GM23338 (cell line): ENCODE results near the gene HNF4A. TPM values are rescaled to one million over a fixed set of nuclear protein-coding genes. Genes with fewer than 3 reads are reported as not detected.

Source experiments
- ATAC-seq: fragments of 200-7000 bp; cut with Tn5 transposase; 3 replicates; pipeline ENCODE4 v1.9.1; 2020
- DNase-seq: peaks from one replicate; pipeline ENCODE4 v3.0.0-alpha.2; 2015; ENCODE audit warnings: low spot score
- H2AFZ ChIP-seq: fragments of 200-600 bp; sonication (generic); 2 replicates; pipeline ENCODE4 v1.8.0; 2016; ENCODE audit warnings: antibody characterized with exemption, mild to moderate bottlenecking, moderate library complexity
- H3F3A ChIP-seq: fragments of 200-600 bp; sonication (generic); replicated peaks from 2 replicates; pipeline ENCODE4 v1.8.0; 2017; ENCODE audit warnings: antibody characterized with exemption, mixed run types, low read depth
- H3K27ac ChIP-seq: fragments of 200-600 bp; sonication (generic); 2 replicates; pipeline ENCODE4 v1.6.1; 2016; ENCODE audit warnings: low read depth
- H3K27me3 ChIP-seq: fragments of 200-600 bp; sonication (generic); 2 replicates; pipeline ENCODE4 v1.8.0; 2016; ENCODE audit warnings: mild to moderate bottlenecking, mixed run types, moderate library complexity; ENCODE audit not compliant: insufficient read depth
- H3K36me3 ChIP-seq: fragments of 200-600 bp; sonication (generic); 2 replicates; pipeline ENCODE4 v1.8.0; 2016; ENCODE audit warnings: mild to moderate bottlenecking; ENCODE audit not compliant: insufficient read depth
- H3K4me1 ChIP-seq: fragments of 200-600 bp; sonication (generic); 2 replicates; pipeline ENCODE4 v1.8.0; 2016; ENCODE audit warnings: mild to moderate bottlenecking, moderate library complexity; ENCODE audit not compliant: insufficient read depth
- H3K4me2 ChIP-seq: fragments of 200-600 bp; sonication (generic); 2 replicates; pipeline ENCODE4 v1.7.1; 2017; ENCODE audit warnings: mixed run types
- H3K4me3 ChIP-seq: fragments of 200-600 bp; sonication (generic); 2 replicates; pipeline ENCODE4 v1.6.1; 2016; ENCODE audit warnings: mixed run types
- H3K79me2 ChIP-seq: fragments of 200-600 bp; sonication (generic); replicated peaks from 2 replicates; pipeline ENCODE4 v1.8.0; 2017; ENCODE audit warnings: mild to moderate bottlenecking; ENCODE audit not compliant: insufficient read depth
- H3K9me2 ChIP-seq: fragments of 200-600 bp; sonication (generic); 2 replicates; pipeline ENCODE4 v1.8.0; 2017; ENCODE audit not compliant: insufficient read depth
- H4K20me1 ChIP-seq: fragments of 200-600 bp; sonication (generic); replicated peaks from 2 replicates; pipeline ENCODE4 v1.8.0; 2017; ENCODE audit warnings: mild to moderate bottlenecking; ENCODE audit not compliant: insufficient read depth
- H3K27ac Mint-ChIP-seq: 2 replicates; pipeline ENCODE4 v1.8.0; 2020; ENCODE audit warnings: inconsistent platforms, mild to moderate bottlenecking, moderate library complexity, mixed read lengths
- H3K27me3 Mint-ChIP-seq: 3 replicates; pipeline ENCODE4 v1.8.0; 2022; ENCODE audit warnings: low read depth, mild to moderate bottlenecking, moderate library complexity, mixed read lengths, inconsistent platforms; ENCODE audit not compliant: insufficient read depth, poor library complexity
- H3K36me3 Mint-ChIP-seq: 3 replicates; pipeline ENCODE4 v1.8.0; 2021; ENCODE audit warnings: low read depth, mild to moderate bottlenecking, inconsistent platforms, moderate library complexity, mixed read lengths
- H3K4me1 Mint-ChIP-seq: 3 replicates; pipeline ENCODE4 v1.8.0; 2020; ENCODE audit warnings: mild to moderate bottlenecking, inconsistent platforms, mixed read lengths
- H3K4me3 Mint-ChIP-seq: 3 replicates; pipeline ENCODE4 v1.8.0; 2021; ENCODE audit warnings: moderate library complexity, mild to moderate bottlenecking, inconsistent platforms, mixed read lengths
- H3K9me3 Mint-ChIP-seq: 3 replicates; pipeline ENCODE4 v1.8.0; 2020; ENCODE audit warnings: moderate library complexity, mild to moderate bottlenecking, inconsistent platforms, mixed read lengths
- CREB1 ChIP-seq: fragments of 250-450 bp; sonication (Bioruptor Pico); IDR thresholded peaks from 2 replicates; pipeline ENCODE4 v1.5.0; 2020; ENCODE audit warnings: low read depth, mild to moderate bottlenecking, moderate library complexity
- EZH2 ChIP-seq: fragments of 200-600 bp; sonication (generic); IDR thresholded peaks from one replicate; pipeline ENCODE4 v1.8.0; 2017; ENCODE audit warnings: antibody characterized with exemption, mild to moderate bottlenecking, low read depth; ENCODE audit not compliant: unreplicated experiment
- EZH2phosphoT487 ChIP-seq: fragments of 200-600 bp; sonication (generic); IDR thresholded peaks from one replicate; pipeline ENCODE4 v1.8.1; 2018; ENCODE audit warnings: antibody characterized with exemption; ENCODE audit not compliant: unreplicated experiment
- JUNB ChIP-seq: IDR thresholded peaks from one replicate; pipeline ENCODE4 v1.6.1; 2016; ENCODE audit warnings: antibody characterized with exemption; ENCODE audit not compliant: unreplicated experiment
- NANOG ChIP-seq: IDR thresholded peaks from 2 replicates; pipeline ENCODE4 v1.6.1; 2016; ENCODE audit warnings: antibody characterized with exemption, borderline replicate concordance
- POLR2AphosphoS5 ChIP-seq: IDR thresholded peaks from 2 replicates; pipeline ENCODE4 v1.6.1; 2016; ENCODE audit warnings: antibody characterized with exemption, low read depth
- STAT1 ChIP-seq: IDR thresholded peaks from one replicate; pipeline ENCODE4 v1.6.1; 2016; ENCODE audit warnings: antibody characterized with exemption; ENCODE audit not compliant: unreplicated experiment
- ZNF114 ChIP-seq: fragments of 250-450 bp; sonication (Bioruptor Pico); IDR thresholded peaks from 2 replicates; pipeline ENCODE4 v1.5.0; 2020; ENCODE audit warnings: mild to moderate bottlenecking, moderate library complexity
- ZNF331 ChIP-seq: fragments of 250-450 bp; sonication (Bioruptor Pico); IDR thresholded peaks from 2 replicates; pipeline ENCODE4 v1.5.0; 2020; ENCODE audit warnings: low read depth, mild to moderate bottlenecking, moderate library complexity
- polyA plus RNA-seq: library from polyadenylated mRNA; unstranded; fragments of >200 nt; fragmentation: Nextera tagmentation; extraction: Ambion mirVana; gene quantifications from 2 replicates; pipeline ENCODE4 v1.2.1, GENCODE V29; 2016
- total RNA-seq: library from RNA; depleted of rRNA; stranded (reverse); fragments of >200 nt; shearing (Covaris generic); gene quantifications from 2 replicates; pipeline ENCODE4 v1.2.3, GENCODE V29; 2014
- TF ChIP-seq, protein P1 (sequence below), 2 experiments: fragments of 200-600 bp in 1 of 2; sonication (generic) in 1 of 2; conservative IDR thresholded peaks; 2 replicates each; pipeline versions ENCODE4 v1.5.1 to v1.6.1; 2016 to 2017; ENCODE audit warnings: antibody characterized with exemption in 2 of 2, low read depth in 2 of 2, mild to moderate bottlenecking in 2 of 2, moderate library complexity in 1 of 2
- TF ChIP-seq, protein P2 (sequence below): IDR thresholded peaks from 2 replicates; pipeline ENCODE4 v1.6.1; 2016; ENCODE audit warnings: antibody characterized with exemption
- TF ChIP-seq, protein P3 (sequence below): IDR thresholded peaks from one replicate; pipeline ENCODE4 v1.6.1; 2018; ENCODE audit warnings: antibody characterized with exemption; ENCODE audit not compliant: unreplicated experiment

Gene HNF4A
- total and polyA plus RNA-seq, 2 experiments from 2014 or later = not detected

DNA sequence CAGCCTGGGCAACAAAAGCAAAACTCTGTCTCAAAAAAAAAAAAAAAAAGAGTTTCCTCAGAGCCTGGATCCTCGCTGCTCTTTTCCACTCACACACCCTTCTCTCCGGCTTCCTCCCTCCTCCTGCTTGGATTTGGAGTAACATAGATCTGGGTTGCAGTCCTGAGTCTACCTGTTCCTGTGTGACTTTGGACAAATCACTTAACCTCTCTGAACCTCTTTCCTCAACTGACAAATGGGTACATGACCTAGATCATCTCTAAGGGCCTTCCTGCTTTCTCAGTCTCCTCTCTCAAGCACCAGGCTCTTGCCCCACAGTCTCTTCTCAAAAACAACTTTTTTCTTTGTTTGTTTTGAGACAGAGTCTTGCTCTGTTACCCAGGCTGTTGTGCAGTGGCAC is 24.3 kb upstream of the HNF4A start:
- Histone ChIP-seq H3F3A (no peaks in the 10 kb centered on the region), H3K27me3 (peaks cover 5% of the 10 kb centered on the region; the same call in 1 of the 2 replicates), H4K20me1 (no peaks in the 10 kb centered on the region), H3K79me2 (no peaks in the 10 kb centered on the region), H3K27ac (no peak overlapping the region), H3K36me3 (no peaks in the 10 kb centered on the region), H3K4me2 (no peak overlapping the region), H3K4me1 (peaks cover 2% of the 10 kb centered on the region; the same call in 1 of the 2 replicates), H3K9me2 (no peaks in the 10 kb centered on the region), H3K4me3 (no peak overlapping the region), H2AFZ (no peak overlapping the region)
- Mint-ChIP-seq H3K4me1 (peaks cover 19% of the 10 kb centered on the region), H3K4me3 (no peak overlapping the region), H3K27me3 (peaks cover 10% of the 10 kb centered on the region), H3K9me3 (no peaks in the 10 kb centered on the region), H3K36me3 (no peaks in the 10 kb centered on the region), H3K27ac (no peak overlapping the region)
- TF ChIP-seq, protein P1, sequence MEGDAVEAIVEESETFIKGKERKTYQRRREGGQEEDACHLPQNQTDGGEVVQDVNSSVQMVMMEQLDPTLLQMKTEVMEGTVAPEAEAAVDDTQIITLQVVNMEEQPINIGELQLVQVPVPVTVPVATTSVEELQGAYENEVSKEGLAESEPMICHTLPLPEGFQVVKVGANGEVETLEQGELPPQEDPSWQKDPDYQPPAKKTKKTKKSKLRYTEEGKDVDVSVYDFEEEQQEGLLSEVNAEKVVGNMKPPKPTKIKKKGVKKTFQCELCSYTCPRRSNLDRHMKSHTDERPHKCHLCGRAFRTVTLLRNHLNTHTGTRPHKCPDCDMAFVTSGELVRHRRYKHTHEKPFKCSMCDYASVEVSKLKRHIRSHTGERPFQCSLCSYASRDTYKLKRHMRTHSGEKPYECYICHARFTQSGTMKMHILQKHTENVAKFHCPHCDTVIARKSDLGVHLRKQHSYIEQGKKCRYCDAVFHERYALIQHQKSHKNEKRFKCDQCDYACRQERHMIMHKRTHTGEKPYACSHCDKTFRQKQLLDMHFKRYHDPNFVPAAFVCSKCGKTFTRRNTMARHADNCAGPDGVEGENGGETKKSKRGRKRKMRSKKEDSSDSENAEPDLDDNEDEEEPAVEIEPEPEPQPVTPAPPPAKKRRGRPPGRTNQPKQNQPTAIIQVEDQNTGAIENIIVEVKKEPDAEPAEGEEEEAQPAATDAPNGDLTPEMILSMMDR (conservative IDR thresholded peaks at IDR 0.05; ENCODE audit: low read depth in 2 of 2) = no peak
- TF ChIP-seq EZH2 (no peak), NANOG (no peak), JUNB (no peak), EZH2phosphoT487 (no peak)
- TF ChIP-seq, protein P2, sequence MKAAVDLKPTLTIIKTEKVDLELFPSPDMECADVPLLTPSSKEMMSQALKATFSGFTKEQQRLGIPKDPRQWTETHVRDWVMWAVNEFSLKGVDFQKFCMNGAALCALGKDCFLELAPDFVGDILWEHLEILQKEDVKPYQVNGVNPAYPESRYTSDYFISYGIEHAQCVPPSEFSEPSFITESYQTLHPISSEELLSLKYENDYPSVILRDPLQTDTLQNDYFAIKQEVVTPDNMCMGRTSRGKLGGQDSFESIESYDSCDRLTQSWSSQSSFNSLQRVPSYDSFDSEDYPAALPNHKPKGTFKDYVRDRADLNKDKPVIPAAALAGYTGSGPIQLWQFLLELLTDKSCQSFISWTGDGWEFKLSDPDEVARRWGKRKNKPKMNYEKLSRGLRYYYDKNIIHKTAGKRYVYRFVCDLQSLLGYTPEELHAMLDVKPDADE = no peak
- ATAC-seq = no peak
- no peak for DNase-seq

DNA sequence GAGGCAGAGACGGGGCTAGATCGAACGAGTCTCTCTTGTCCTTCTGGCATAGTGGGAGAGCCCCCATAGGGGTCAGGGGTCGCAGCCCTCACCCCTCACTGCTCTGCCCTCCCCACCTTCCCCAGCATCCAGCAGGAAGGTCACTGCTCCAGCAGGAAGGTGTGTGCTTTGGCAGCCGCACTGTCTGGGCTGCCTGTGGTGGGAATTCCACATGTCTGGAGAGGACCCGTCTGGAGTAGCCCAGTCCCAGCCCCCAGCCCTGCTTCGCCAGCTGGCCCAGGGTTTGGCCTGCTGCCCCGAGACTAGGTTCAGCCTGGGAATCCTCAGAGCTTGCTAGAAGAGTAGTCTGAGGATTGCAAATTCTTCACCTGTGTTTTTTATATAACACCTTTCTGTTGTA is 21.2 kb upstream of the HNF4A start:
- H3K36me3 Mint-ChIP-seq = no peaks in the 10 kb centered on the region
- TF ChIP-seq ZNF331 (CRISPR knock-in tag) = no peak
- TF ChIP-seq EZH2 = no peak
- TF ChIP-seq, protein P3, sequence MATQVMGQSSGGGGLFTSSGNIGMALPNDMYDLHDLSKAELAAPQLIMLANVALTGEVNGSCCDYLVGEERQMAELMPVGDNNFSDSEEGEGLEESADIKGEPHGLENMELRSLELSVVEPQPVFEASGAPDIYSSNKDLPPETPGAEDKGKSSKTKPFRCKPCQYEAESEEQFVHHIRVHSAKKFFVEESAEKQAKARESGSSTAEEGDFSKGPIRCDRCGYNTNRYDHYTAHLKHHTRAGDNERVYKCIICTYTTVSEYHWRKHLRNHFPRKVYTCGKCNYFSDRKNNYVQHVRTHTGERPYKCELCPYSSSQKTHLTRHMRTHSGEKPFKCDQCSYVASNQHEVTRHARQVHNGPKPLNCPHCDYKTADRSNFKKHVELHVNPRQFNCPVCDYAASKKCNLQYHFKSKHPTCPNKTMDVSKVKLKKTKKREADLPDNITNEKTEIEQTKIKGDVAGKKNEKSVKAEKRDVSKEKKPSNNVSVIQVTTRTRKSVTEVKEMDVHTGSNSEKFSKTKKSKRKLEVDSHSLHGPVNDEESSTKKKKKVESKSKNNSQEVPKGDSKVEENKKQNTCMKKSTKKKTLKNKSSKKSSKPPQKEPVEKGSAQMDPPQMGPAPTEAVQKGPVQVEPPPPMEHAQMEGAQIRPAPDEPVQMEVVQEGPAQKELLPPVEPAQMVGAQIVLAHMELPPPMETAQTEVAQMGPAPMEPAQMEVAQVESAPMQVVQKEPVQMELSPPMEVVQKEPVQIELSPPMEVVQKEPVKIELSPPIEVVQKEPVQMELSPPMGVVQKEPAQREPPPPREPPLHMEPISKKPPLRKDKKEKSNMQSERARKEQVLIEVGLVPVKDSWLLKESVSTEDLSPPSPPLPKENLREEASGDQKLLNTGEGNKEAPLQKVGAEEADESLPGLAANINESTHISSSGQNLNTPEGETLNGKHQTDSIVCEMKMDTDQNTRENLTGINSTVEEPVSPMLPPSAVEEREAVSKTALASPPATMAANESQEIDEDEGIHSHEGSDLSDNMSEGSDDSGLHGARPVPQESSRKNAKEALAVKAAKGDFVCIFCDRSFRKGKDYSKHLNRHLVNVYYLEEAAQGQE = no peak
- TF ChIP-seq, protein P1 (conservative IDR thresholded peaks at IDR 0.05; ENCODE audit: low read depth in 2 of 2) = no peak
- no peak for TF ChIP-seq POLR2AphosphoS5
- TF ChIP-seq ZNF114 (CRISPR knock-in tag) = no peak
- TF ChIP-seq CREB1 (CRISPR knock-in tag) = no peak
- no peak for TF ChIP-seq STAT1
- Histone ChIP-seq H3K79me2 (no peaks in the 10 kb centered on the region), H3K27ac (no peak overlapping the region), H3K4me3 (no peak overlapping the region), H3K27me3 (no peaks in the 10 kb centered on the region), H3K4me2 (no peak overlapping the region), H3F3A (no peaks in the 10 kb centered on the region), H3K9me2 (no peaks in the 10 kb centered on the region), H2AFZ (no peak overlapping the region), H3K36me3 (no peaks in the 10 kb centered on the region), H4K20me1 (no peaks in the 10 kb centered on the region), H3K4me1 (peaks cover 3% of the 10 kb centered on the region; the same call in 1 of the 2 replicates)
- H3K4me3 Mint-ChIP-seq = no peak overlapping the region
- H3K27me3 Mint-ChIP-seq = peaks cover 5% of the 10 kb centered on the region
- no peaks in the 10 kb centered on the region for H3K9me3 Mint-ChIP-seq
- ATAC-seq (no peak), DNase-seq (no peak)
- H3K27ac Mint-ChIP-seq = no peak overlapping the region
- peaks cover 17% of the 10 kb centered on the region for H3K4me1 Mint-ChIP-seq
